MM.1S (cell line): ENCODE measurements around the gene INCA1.

Experiments
- DNase-seq: peaks from one replicate; pipeline ENCODE4 v3.0.0-alpha.2; 2015
- H2AFZ ChIP-seq: fragments of 300-600 bp; sonication (generic); 2 replicates; pipeline ENCODE4 v1.6.0; 2016; ENCODE audit warnings: antibody characterized with exemption, low read length
- H3F3A ChIP-seq: fragments of 300-600 bp; sonication (generic); 2 replicates; pipeline ENCODE4 v1.6.1; 2016; ENCODE audit warnings: mild to moderate bottlenecking, antibody characterized with exemption, low read length, moderate library complexity, mixed read lengths; ENCODE audit not compliant: insufficient read depth
- H3K27ac ChIP-seq: fragments of 300-600 bp; sonication (generic); 2 replicates; pipeline ENCODE4 v1.5.1; 2016; ENCODE audit warnings: mild to moderate bottlenecking, low read length
- H3K27me3 ChIP-seq: fragments of 300-600 bp; sonication (generic); replicated peaks from 2 replicates; pipeline ENCODE4 v1.6.0; 2016; ENCODE audit warnings: low read length; ENCODE audit not compliant: insufficient read depth
- H3K36me3 ChIP-seq: fragments of 300-600 bp; sonication (generic); replicated peaks from 2 replicates; pipeline ENCODE4 v1.6.1; 2016; ENCODE audit warnings: mild to moderate bottlenecking, low read length, mixed read lengths; ENCODE audit not compliant: insufficient read depth
- H3K4me1 ChIP-seq: fragments of 300-600 bp; sonication (generic); 2 replicates; pipeline ENCODE4 v1.6.1; 2016; ENCODE audit warnings: low read length, mixed read lengths
- H3K4me2 ChIP-seq: fragments of 300-600 bp; sonication (generic); 2 replicates; pipeline ENCODE4 v1.6.0; 2016; ENCODE audit warnings: low read depth, low read length
- H3K4me3 ChIP-seq: fragments of 300-600 bp; sonication (generic); 2 replicates; pipeline ENCODE4 v1.5.1; 2016; ENCODE audit warnings: low read length, mixed read lengths
- H3K79me2 ChIP-seq: fragments of 300-600 bp; sonication (generic); 2 replicates; pipeline ENCODE4 v1.6.1; 2016; ENCODE audit warnings: mixed run types, low read length, mixed read lengths
- H3K9ac ChIP-seq: fragments of 300-600 bp; sonication (generic); 2 replicates; pipeline ENCODE4 v1.6.1; 2016; ENCODE audit warnings: low read length, mixed read lengths
- H3K9me2 ChIP-seq: fragments of 300-600 bp; sonication (generic); replicated peaks from 2 replicates; pipeline ENCODE4 v1.6.1; 2016; ENCODE audit warnings: mild to moderate bottlenecking, low read length, mixed read lengths; ENCODE audit not compliant: insufficient read depth
- H3K9me3 ChIP-seq: fragments of 300-600 bp; sonication (generic); replicated peaks from 2 replicates; pipeline ENCODE4 v1.6.1; 2016; ENCODE audit warnings: mild to moderate bottlenecking, low read length, mixed read lengths; ENCODE audit not compliant: insufficient read depth
- H4K20me1 ChIP-seq: fragments of 300-600 bp; sonication (generic); 2 replicates; pipeline ENCODE4 v1.6.1; 2016; ENCODE audit warnings: mild to moderate bottlenecking, low read length, moderate library complexity, mixed read lengths; ENCODE audit not compliant: insufficient read depth
- EZH2 ChIP-seq: fragments of 300-600 bp; sonication (generic); optimal IDR thresholded peaks from 2 replicates; pipeline ENCODE3; 2017; ENCODE audit warnings: low read depth, mild to moderate bottlenecking, antibody characterized with exemption, low read length, mixed read lengths
- EZH2phosphoT487 ChIP-seq: fragments of 300-600 bp; sonication (generic); IDR thresholded peaks from 2 replicates; pipeline ENCODE4 v1.6.1; 2018; ENCODE audit warnings: antibody characterized with exemption, low read length
- TF ChIP-seq, protein P1 (sequence below): fragments of 300-600 bp; sonication (generic); IDR thresholded peaks from 2 replicates; pipeline ENCODE4 v1.5.1; 2016; ENCODE audit warnings: antibody characterized with exemption, low read length, mixed read lengths

INCA1 gene

DNA sequence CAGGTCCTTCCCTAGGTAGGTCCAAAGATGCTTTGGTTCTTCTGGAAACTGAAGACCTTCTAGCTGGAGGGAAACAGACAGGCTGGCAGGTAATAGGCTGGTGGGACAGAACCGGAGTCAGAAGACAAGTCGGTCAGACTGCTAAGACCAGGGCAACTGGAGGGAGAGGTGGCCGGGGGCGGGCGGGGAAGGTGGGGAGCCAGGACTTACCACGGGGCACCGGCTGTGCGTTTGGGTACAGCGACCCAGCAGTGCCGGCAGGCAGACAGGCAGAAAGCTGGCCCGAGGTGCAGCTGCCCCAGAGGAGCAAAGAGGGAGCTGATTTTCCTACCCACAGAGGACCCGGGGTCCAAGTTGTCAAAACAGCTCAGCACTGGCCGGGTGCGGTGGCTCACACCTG lies 37.3 kb upstream of the INCA1 start:
- H3K27ac ChIP-seq = no peak overlapping the region

DNA sequence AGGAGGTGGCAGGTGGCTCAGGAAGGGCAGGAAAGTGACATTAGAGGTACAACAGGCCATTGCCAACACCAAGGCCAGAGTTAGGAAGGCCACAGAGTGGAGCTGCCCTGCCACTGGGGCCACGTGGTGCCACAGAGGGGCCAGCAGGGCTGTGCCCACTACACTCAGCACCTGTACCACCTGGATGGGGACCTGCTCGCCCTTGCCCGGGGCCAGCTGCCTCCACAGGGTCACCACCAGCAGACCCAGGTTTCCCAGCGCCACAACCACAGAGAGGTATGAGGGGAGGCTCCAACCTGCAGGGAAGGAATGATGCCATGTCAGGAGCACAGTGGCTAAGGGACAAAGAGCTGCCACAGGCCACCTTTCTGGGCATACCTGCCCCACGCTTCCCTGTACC lies 36.7 kb upstream of the INCA1 start:
- DNase-seq = no peak
- Histone ChIP-seq H3K36me3 (no peaks in the 10 kb centered on the region), H3K4me3 (no peak overlapping the region), H3K4me2 (no peak overlapping the region), H3K27ac (no peak overlapping the region), H3K9me3 (no peaks in the 10 kb centered on the region), H3K4me1 (peaks cover 9% of the 10 kb centered on the region; the same call in 1 of the 2 replicates), H3K9me2 (no peaks in the 10 kb centered on the region), H2AFZ (no peak overlapping the region), H3K79me2 (no peaks in the 10 kb centered on the region), H4K20me1 (no peaks in the 10 kb centered on the region), H3K27me3 (no peaks in the 10 kb centered on the region), H3K9ac (no peak overlapping the region), H3F3A (peaks cover 8% of the 10 kb centered on the region)
- TF ChIP-seq EZH2 = no peak
- TF ChIP-seq EZH2phosphoT487 = no peak
- TF ChIP-seq, protein P1, sequence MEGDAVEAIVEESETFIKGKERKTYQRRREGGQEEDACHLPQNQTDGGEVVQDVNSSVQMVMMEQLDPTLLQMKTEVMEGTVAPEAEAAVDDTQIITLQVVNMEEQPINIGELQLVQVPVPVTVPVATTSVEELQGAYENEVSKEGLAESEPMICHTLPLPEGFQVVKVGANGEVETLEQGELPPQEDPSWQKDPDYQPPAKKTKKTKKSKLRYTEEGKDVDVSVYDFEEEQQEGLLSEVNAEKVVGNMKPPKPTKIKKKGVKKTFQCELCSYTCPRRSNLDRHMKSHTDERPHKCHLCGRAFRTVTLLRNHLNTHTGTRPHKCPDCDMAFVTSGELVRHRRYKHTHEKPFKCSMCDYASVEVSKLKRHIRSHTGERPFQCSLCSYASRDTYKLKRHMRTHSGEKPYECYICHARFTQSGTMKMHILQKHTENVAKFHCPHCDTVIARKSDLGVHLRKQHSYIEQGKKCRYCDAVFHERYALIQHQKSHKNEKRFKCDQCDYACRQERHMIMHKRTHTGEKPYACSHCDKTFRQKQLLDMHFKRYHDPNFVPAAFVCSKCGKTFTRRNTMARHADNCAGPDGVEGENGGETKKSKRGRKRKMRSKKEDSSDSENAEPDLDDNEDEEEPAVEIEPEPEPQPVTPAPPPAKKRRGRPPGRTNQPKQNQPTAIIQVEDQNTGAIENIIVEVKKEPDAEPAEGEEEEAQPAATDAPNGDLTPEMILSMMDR = no peak

More for the DNA sequence above, 37.3 kb upstream of the INCA1 start:
- no peak overlapping the region for H3K9ac ChIP-seq
- peaks cover 9% of the 10 kb centered on the region; the same call in 1 of the 2 replicates for H3K4me1 ChIP-seq
- TF ChIP-seq, protein P1 = no peak
- no peak for TF ChIP-seq EZH2
- H3K36me3 ChIP-seq = no peaks in the 10 kb centered on the region
- no peak for DNase-seq
- H3K9me3 ChIP-seq = no peaks in the 10 kb centered on the region
- H4K20me1 ChIP-seq = no peaks in the 10 kb centered on the region
- H2AFZ ChIP-seq = no peak overlapping the region
- no peak overlapping the region for H3K4me3 ChIP-seq
- H3K9me2 ChIP-seq = no peaks in the 10 kb centered on the region
- no peak overlapping the region for H3K4me2 ChIP-seq
- no peaks in the 10 kb centered on the region for H3K27me3 ChIP-seq
- peaks cover 8% of the 10 kb centered on the region for H3F3A ChIP-seq
- no peaks in the 10 kb centered on the region for H3K79me2 ChIP-seq

DNA sequence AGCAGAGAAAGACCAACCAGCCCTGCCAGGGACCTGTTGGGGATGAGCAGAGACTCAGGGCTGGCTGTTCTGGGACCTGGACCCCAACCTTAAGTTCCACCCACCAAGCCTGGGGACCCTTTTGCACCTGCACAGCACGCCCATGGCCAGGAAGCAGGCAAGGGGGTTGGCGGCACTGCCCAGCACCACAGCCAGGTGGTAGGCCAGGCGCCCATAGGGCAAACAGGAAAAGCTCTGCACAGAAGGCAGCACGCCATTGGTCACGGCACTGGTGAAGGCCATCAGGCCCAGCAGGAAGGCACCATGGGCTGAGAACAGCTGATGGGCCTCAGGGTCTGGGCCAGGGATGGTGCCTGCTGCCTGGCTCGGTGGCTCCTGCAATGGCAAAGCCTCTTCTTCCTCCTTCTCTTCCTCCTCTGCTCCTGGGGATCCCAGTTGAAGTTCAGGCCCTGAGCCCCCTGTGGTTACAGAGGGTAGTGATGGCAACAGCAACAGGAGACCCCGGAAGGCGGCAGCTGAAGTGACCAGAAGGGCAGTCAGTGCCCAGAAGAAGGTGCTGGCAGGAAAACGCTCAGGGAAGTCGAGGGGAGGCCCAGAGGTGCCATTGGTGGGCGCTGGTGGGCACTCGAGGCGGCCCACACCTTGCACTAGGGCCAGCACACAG lies 36.2 kb upstream of the INCA1 start:
- H3K9me2 ChIP-seq = no peaks in the 10 kb centered on the region
- H3K9ac ChIP-seq = no peak overlapping the region
- H3K27me3 ChIP-seq = no peaks in the 10 kb centered on the region
- TF ChIP-seq, protein P1 = no peak
- TF ChIP-seq EZH2phosphoT487 (no peak), EZH2 (no peak)
- peaks cover 9% of the 10 kb centered on the region; the same call in 1 of the 2 replicates for H3K4me1 ChIP-seq
- H4K20me1 ChIP-seq = no peaks in the 10 kb centered on the region
- no peak overlapping the region for H3K4me3 ChIP-seq
- no peaks in the 10 kb centered on the region for H3K36me3 ChIP-seq
- H2AFZ ChIP-seq = no peak overlapping the region
- peaks cover 8% of the 10 kb centered on the region for H3F3A ChIP-seq
- no peak for DNase-seq
- no peak overlapping the region for H3K4me2 ChIP-seq
- no peaks in the 10 kb centered on the region for H3K79me2 ChIP-seq
- no peak overlapping the region for H3K27ac ChIP-seq
- H3K9me3 ChIP-seq = no peaks in the 10 kb centered on the region
